ENCODE data around the gene TBCB.
A peak's percentile ranks its signal among the peaks of the same experiment; 100 is the strongest.
"Not testable (repeated sequence)": the region's sequence is repeated elsewhere in the genome, so short reads cannot be mapped to it uniquely, and the experiment has no call there.

Gene TBCB

DNA sequence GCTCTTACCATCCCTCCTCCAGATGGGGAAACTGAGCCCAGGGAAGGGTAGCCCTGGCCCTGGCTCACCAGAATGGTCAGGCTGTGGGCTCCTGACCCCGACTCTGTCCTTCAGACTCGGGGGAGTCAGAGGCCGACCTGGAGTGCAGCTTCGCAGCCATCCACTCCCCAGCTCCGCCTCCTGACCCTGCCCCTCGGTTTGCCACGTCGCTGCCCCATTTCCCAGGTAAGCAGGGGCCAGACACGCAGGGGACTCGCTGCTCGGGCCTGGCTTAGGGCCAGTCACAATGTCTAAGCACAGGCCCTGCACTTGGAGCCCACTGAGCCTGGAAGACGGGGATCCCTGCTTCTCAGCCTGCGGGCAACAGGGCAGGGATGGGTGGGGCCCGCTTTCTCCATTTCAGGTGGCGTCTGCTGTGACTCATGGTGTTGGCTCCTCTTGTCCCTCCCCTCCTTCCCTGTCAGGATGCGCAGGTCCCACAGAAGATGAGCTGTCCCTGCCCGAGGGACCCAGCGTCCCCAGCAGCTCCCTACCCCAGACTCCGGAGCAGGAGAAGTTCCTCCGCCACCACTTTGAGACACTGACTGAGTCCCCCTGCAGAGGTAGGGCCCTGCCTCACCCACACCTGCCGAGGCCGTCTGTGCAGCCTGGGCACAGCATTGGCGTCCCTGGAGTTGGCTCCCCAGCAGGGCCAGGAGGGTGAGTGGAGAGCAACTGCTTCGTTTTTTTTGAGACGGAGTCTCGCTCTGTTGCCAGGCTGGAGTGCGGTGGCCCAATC, 13.5 kb upstream of the TBCB start:
- no peak for DNase-seq

DNA sequence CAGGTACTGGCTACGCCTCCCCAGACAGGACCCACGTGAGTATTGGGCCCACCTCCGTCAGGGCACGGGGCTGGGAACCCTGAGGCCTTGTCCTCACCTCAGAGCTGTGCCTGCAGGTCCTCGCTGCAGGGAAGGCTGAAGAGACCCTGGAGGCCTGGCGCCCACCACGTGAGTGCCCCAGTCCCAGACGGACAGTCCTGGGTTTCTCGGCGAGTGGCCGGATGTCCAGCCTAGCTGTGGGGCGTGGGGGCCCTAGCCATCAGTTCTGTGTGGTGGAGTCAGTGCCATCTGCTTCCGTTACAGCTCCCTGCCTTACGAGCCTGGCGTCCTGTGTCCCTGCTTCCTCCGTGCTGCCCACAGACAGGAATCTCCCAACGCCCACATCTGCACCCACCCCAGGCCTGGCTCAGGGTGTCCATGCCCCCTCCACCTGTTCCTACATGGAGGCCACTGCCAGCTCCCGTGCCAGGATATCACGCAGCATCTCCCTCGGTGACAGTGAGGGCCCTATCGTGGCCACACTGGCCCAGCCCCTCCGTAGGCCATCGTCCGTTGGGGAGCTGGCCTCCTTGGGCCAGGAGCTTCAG, 12.1 kb upstream of the TBCB start:
- no peak for DNase-seq

DNA sequence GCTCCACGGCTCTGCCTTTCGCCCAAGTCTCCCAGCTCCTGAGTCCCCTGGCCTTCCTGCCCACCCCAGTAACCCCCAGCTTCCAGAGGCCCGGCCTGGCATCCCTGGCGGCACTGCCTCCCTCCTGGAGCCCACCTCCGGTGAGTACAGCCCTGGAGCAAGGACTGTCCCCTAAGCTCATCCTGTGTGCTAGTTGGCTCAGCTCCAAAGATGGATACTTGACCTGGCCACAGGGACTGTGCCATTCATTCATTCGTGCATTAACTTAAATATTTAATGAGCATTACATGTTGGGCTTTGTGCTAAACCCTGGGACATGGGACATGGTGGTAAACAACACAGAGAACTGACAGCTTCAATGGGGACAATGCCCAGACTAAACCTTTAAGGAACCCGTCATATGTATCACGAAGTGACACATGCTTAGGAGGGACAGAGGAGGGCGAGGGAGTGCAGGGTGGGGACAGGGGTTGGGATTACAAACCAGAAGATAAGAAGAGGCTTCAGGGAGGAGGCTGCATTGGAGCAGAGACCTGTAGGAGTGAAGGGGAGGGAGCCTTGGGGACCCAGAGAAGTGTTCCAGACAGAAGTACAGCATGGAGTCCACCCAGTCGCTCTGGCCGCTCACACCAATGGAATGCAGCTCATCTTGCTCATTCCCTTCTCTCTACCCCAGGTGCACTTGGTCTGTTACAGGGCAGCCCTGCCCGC, 11.3 kb upstream of the TBCB start:
- DNase-seq = no peak

DNA sequence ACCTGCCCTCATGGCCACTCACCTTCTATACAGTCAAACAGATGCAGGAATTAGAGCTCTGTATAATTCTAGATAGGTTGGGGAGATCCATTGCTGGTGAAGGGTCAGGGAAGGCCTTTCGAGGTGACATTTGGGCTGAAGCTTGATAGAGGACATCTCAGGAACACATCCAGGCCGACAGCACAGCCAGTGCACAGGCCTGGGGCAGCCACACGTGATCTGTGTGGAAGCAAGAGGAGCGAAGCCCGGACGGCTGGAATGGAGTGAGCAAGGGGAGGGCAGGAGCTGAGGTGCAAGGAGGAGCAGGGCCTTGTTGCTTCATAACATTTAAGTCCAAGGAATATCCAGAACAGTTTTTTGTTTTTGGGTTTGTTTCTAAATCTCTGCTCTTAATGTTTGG, 8.8 kb upstream of the TBCB start:
- no peak for DNase-seq

DNA sequence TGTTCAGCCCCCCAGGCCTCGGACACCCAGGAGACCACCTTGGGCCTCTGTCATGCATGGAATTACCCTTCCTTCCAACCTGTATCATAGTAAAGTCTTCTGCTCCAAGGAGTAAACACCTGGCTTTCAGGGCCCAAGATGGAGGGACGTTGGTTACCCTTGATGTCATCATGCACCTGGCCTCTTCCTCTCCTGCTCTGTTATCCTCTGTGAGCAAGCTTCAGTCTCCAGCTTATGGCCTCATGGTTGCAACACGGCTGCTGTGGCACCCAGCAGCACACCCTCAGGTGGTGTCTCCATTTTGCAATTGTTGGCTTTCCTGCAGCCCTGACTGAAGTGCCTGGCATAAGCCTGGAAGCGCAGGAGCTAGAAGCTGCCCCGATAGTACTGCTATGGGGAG, 8.3 kb upstream of the TBCB start:
- DNase-seq = no peak

DNA sequence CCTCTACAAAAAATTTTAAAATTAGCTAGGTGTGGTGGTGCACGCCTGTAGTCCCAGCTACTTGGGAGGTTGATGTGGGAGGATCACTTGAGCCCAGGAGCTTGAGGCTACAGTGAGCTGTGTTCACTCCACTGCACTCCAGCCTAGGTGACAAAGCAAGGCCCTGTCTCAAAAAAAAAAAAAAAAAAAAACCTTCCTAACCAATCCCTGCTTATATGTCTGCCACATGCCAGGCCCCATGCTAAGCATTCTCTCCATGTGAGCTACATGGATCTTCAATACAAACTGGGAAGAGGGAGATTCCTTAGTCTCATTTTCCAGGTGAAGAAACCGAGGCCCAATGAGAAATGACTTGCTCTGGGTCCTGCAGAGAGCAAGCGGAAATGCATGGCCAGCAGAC, 6.6 kb upstream of the TBCB start:
- no peak for DNase-seq

DNA sequence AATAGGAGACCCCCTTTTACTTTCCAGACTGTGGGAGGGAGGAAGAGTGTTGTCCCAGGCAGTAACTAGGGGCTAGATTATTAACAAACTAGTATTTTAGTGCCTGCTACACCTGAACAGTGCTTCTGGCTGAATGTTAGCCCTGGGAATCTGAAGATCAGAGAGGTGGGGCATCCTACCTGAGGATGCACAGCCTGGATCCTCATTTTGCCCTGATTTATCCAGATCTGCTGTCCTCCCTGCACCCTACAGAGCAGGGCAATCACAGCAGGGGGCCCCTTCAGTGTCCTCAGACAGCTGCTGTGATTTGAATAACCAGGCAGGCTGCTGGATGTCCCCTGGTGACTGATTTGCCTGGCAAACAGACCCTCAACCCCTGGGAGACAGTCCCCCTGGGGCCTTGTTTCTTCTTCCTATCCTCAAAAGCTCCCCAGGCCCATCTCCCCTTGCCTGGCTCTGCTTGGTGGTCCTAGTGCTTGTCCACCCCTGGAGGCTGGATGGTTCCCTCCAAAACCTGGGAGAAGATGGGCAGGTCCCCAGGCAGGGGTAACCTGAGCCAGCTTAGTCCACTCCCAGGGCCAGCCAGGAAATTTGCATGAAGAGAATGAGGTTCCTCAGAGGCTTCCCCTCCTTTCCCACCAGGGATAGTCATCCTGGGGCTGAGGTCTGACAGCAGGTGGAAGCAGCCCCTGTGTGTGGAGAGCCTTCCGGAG, 4.6 kb upstream of the TBCB start, which contains the start of gene OVOL3:
Gene OVOL3, plus strand, starts transcription at position 657 of the 713 bp plus-strand sequence. CDS start 60 bp downstream, outside the sequence.
- no peak for DNase-seq

DNA sequence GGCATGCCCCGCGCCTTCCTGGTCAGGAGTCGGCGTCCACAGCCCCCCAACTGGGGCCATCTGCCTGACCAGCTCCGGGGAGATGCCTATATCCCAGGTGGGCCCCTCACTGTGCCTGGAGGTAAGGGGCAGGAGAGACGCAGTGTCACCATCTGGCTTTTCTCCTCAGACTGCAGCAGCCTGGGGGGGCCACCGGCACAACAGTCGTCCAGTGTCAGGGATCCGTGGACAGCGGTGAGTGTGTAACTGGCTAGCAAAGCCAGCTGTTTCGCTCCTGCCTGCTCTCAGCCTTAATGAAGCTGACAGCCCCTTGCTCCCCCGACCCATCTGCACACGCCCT, 4.1 kb upstream of the TBCB start:
- no peak for DNase-seq

DNA sequence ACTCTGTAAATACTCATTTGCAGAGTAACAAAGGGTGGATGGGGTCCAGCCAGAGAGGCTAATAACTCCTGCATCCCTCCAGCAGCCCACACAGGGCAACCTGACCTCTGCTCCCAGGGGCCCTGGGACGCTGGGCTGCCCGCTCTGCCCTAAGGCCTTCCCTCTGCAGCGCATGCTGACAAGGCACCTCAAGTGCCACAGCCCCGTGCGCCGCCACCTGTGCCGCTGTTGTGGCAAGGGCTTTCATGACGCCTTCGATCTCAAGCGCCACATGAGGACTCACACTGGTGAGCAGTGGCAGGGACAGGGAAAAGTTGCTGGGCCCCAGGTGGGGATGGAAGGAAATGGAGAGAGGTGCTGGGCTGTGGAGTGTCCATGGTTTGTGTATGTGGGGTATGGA, 2.6 kb upstream of the TBCB start:
- no peak for DNase-seq

DNA sequence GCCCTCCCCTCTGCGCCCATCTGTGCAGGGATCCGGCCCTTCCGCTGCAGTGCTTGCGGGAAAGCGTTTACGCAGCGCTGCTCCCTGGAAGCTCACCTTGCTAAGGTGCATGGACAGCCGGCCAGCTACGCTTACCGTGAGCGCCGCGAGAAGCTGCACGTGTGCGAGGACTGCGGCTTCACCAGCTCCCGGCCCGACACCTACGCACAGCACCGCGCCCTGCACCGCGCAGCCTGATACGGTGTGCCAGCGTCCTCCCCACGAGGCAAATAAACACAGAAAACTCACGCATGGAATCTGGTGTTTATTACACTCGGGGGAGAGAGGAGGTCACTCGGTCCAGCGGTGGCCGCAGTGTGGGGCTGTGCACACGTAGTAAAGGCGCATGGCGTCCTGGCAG, 1.8 kb upstream of the TBCB start:
- no peak for DNase-seq

DNA sequence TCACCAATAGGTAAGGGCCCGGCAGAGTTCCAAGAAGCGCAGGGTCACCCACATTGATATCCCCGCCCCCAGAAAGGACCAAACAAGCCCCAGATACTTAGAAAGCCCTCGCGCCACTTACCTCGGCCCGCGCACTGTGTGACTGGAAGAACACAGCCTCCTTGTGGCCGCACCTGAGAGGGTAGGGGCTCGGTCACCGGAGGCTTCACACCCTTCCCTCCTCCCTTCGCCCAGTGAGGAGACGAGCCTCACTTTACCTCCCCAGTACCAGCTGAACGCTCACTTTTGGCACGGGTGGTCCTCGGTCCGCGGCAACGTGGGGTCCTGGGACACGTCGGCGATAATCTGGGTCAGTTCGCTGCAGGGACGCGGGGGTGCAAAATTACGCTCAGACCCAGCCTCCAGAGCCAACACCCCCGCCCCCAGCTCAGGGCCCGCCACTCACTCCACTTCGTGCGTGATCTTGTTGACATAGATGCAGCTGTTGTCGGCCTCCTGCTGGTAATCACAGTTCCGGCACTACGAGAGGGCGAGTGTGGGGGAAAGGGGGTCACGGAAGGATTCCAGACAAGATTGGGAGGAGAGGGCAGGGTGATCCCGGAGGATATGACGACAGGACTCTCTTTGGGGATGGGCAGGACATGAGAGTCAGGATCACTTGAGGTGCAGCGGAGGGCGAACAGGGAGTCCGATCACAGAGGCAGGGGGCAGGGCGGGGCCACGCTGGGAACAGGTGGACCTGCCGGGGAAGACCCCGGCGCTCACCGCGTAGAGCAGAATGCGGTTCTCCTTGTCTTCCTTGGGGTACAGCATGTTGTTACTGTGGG, 1.2 kb upstream of the TBCB start:
- DNase-seq = no peak

DNA sequence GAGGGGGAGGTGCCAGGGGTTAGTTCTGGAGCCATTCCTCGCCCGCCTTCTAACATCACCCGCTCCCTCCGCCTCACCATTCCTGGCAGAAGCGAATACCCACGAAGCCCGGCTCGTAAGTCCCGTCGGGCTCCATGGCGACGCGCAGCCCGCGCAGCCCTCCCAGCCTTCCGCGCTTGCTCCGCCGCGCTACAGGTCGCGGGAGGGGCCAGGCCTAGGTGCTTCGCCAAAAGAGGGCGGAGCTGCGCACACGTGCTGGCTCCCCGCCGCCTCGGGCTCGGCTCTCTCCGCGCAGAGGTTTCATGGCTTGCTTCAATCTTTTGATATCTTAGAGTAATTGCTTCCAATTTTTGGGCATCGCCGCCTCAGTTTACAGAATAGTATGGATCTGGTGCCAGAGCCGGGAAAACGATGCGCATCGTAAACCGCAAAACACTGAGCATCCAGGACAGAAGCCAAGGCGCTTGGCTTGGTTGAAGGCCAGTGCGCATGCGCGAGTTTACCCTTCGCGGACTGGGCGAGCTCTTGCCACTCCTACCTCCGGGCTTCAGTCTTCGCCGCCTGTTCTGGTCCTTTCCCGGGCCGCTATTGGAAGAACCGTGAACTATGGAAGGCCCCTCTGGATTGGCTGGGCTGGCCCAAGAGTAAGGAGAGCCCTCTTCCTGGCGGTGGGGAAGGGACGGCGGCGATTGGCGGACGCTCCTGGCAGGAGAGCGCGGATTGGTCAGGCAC, 381 bp upstream of the TBCB start, which contains the start of gene POLR2I:
Gene POLR2I, minus strand, starts transcription at position 155 of the 732 bp plus-strand sequence. Its CDS starts 19 bp downstream, at position 136.
- peak; percentile 100 for DNase-seq

DNA sequence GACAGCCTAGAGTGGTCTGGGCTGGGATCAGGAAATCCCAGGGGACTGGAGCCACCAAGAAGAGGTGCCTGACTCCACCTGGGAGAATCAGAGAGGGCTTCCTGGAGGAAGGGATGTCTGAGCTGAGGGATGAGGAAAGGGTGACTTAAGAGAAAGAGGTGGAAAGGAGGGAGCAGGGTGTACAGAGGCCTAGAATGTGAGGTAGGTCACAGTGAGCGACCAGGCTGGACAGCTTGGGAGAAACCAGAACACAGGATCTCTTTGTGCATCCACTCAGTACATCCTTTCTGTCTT, 1.0 kb downstream of the TBCB start:
- DNase-seq = no peak

DNA sequence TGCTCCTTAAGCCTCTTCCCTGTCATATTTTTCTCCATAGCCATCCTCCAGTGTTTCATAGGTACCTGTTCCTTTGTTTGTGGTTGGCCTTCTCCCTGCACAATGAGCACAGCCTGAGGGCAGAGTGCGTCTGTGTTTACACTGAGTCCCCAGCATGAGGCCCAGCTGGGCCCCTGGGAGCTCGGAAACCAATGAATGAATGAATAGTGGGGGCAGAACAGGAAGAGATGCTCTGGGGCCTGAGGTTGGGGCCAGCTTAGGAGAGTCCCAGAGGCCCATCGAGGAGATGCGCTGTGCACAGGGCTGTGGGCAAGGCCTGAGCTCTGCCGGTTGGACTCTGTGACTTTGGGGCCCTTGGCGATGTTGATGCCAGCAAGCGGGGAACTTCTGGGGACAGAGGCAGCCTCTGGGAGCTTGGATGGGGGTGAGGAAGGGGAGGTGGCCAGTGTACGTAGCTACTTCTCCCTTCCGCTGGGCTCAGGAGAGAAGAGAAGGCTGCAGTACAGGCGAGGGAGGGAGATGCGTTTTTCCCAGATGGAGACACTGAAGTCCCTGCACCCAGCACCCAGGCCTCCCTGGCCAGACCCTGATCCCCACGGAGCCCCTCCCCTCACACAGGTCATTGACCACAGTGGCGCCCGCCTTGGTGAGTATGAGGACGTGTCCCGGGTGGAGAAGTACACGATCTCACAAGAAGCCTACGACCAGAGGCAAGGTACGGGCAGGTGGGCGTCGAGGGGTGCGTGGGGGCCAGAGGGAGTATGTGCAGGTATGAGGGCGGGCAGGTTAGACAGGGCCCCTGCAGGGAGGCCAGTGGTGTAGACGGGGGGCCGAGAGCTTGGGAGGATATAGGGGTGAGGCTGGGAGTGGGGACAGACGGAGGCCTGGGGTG, 5.1 kb downstream of the TBCB start:
- DNase-seq = no peak

DNA sequence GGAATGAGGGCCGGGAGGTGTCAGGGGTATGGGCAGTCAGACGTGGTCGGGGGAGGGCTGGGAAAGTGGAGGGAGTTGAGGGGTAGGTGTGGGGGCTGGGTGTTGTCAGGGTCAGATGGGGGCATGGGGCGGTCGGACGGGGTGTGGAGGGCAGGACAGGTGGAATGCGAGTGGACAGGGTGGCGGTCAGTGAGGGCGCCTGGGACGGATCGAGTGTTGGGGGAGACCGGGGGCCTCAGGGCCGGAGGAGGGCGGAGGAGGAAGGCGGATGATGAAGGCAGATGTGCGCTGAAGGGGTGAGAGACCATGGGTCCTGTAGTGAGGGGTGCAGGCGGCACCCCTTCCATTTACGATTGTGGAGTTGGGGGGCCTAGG, 5.7 kb downstream of the TBCB start:
- no peak for DNase-seq

DNA sequence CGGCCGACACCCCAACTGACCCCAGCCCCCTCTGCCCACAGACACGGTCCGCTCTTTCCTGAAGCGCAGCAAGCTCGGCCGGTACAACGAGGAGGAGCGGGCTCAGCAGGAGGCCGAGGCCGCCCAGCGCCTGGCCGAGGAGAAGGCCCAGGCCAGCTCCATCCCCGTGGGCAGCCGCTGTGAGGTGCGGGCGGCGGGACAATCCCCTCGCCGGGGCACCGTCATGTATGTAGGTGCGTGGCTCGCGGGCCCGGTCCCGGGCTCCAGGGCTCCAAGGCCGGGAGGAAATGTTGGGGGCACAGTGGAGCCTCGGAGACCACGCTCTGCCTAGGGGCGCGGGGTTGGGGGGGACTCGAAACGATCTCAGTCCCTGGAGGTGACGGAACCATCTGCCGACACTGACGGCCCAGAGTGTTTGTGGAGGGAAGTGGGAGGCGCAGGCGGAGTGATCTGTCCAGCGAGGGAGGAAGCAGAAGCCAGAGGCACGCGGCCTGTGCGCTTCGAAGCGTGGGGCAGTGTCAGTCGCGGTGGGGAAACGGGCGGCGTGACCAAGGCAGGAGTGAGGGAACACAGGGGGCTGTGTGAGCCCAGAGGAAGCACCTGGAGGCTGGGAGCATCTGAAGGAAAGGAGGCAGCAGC, 6.3 kb downstream of the TBCB start:
- DNase-seq = peak; percentile 11

DNA sequence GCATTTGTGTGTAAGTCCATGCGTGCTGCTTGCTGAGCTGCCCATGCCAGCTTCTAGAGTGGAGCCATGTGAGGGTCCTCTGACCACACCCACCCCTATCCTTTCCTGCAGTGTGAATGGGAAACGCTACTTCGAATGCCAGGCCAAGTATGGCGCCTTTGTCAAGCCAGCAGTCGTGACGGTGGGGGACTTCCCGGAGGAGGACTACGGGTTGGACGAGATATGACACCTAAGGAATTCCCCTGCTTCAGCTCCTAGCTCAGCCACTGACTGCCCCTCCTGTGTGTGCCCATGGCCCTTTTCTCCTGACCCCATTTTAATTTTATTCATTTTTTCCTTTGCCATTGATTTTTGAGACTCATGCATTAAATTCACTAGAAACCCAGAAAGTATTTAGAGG, 10.3 kb downstream of the TBCB start:
- no peak for DNase-seq

DNA sequence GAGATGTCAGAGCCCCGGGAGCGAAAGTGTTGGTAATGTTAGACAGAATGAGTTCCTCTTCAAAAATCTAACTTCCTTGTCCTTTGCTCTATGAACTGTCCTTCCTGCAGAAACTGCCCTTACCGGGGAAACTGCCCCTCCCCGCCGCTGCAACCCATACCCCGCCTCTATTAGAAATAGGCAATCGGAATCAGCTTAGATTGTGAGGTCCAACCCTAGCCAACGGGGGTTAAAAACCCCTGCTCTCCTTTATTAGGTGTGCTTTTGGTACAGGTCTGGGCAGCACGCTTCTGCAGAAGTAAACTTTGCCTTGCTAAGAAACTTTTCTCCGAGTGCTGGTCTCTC, 13.1 kb downstream of the TBCB start:
- DNase-seq = peak; percentile 89

DNA sequence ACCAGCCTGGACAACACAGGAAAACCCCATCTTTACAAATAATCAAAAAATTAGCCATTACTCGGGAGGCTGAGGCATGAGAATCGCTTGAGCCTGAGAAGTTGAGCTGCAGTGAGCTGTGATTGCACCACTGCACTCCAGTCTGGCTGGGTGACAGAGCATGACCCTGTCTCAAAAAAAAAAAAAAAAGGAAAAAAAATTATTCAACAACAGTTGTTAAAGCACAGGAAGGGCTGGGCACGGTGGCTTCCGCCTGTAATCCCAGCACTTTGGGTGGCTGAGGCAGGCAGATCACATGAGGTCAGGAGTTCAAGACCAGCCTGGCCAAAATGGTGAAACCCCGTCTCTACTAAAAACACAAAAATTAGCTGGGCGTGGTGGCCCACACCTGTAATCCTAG, 16.0 kb downstream of the TBCB start:
- DNase-seq = peak; percentile 93

DNA sequence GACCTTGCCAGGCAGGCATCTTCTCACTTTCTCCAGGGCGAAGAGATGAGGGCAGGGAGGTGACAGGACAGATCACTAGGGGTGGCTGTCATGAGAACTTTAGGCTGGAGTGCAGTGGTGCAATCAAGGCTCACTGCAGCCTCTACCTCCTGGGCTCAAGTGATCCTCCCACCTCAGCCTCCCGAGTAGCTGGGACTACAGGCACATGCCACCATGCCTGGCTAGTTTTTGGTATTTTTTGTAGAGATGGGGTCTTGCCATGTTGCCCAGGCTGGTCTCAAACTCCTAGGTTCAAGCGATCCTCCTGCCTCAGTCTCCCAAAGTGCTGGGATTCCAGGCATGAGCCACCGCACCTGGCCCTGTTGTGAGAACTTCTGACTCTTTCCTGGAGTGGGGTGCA, 19.6 kb downstream of the TBCB start:
- DNase-seq = not testable (repeated sequence)

Data from MV-4-11 (cell line).